NCI-H345 treated with DMSO at 0.1 percent for 48 hours (cell line): ENCODE results near the gene CD82.
"Not testable (repeated sequence)": the region's sequence is repeated elsewhere in the genome, so short reads cannot be mapped to it uniquely, and the experiment has no call there.

Experiments
- DNase-seq: peaks from one replicate; lab custom pipeline; 2025; ENCODE audit not compliant: unreplicated experiment; lab: John Stamatoyannopoulos, UW

Gene CD82

DNA sequence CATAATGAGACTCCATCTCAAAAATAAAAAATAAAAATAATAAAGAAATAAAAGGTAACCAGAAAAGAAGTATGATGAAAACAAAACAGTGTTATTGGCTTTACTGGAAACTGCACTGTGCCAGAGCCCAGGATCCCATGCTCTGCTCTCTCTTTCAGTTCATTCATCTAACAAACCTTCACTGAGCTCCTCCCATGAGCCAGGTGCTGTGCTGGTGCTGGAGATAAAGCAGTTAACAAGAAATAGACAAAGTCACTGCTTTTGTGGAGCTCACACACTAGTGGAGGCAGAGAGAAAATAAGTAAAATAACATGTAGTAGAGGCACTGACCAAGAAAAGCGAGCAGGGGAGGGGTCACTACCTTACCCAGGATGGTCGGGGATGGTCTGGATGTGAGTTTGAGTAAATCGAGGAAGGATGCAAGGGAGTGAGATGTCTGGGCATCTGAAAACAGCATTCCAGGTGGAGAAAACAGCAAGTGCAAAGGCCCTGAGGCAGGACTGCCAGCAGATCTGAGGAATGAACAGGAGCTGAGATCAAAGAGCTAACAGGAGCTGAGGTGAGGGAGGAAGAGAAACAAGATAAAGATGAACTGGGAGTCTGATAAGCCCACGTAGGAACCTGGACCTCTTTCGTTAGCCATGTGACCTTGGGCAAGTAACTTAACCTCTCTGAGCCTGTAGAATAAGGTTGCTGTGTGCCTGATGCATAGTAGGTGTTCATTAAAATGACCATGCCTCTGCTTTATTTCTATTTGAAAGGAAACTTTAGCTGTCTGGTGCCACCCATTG lies 31.3 kb upstream of the CD82 start:
- DNase-seq: no peak

DNA sequence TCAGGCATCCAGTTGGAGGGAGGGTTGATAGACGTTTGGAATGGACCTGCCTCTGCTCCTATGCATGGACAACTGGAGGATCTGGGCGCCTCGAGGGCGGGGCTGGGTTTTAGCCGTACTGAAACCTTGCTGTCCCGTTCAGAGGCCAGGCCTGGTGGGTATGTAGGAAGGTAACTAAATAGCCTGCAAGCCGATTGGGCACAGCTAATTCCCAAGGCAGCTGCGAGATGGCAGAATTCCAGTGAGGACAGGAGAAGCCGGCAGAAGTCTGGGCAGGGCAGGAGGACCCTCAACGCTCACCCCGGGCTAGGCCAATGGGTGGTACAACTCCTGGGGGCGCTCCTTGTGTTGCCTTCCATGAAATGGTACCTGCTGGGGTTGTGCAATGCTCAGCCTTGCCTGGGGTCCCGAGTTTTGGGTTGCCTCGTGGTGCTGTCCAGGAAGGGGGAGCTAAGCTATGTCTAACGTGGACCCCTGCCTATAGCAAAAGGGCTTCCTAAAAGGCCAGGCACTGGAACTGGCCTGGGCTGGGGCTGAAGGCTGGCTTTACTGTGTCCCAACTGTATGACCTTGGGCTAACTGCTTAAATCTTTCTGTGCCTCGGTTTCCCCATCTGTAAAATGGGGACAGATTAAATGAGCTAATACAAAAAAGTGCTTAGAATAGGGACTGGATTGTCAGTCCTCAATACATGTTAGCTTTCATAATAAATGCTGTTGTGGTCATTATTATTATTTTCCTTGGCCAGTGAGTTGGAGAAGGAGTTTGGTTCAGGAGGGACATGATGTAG lies 30.1 kb upstream of the CD82 start:
- no peak for DNase-seq

DNA sequence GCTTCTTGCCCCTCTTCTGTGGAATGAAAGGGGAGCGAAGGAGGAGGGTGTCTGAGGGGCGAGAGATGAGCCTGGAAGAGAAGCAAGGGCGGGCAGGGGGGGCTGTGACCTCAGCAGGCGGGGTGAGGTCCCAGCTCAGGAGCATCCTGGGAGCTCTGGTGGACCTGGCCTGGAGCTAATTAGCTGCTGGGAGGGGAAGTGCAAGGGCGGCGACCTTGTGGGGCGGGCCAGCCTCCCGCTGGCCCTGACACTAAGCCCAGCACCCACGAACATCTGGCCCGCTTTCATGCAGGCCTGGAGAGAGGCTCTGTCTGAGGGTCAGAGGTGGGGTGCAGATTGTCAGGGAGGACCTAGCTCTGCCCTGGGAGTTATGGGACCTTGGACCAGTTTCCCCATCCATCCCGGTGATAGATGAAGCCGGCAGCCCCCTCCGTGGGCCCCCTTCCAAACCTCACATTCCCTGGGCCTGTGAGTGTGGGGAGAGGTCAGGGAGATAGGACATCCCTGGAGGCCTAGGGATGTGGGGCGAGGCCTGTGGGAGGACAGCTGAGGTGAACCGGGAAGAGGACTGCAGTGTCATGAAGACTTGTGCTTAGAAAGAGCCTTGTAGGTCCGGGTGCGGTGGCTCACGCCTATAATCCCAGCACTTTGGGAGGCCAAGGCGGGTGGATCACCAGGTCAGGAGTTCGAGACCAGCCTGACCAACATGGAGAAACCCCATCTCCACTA lies 28.5 kb upstream of the CD82 start:
- no peak for DNase-seq

DNA sequence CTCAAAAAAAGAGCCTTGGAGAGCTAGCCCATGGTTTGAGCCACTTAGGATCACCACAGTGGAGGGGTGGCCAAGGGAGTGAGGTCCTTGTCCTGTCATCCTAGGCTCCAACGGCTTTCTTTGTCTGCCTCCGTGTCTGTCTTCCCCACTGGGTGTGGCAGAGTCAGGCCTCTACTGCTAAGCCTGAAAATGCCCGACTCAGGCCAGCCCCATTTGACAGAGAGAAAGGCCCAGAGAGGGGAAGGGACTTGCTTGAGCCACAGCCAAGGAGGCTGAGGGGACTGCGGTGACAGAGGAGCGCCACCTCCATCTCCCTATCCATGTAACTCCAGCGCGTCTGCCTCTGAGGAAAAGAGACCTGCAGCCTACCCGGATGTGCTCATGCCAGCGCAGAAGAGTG lies 27.8 kb upstream of the CD82 start:
- no peak for DNase-seq

DNA sequence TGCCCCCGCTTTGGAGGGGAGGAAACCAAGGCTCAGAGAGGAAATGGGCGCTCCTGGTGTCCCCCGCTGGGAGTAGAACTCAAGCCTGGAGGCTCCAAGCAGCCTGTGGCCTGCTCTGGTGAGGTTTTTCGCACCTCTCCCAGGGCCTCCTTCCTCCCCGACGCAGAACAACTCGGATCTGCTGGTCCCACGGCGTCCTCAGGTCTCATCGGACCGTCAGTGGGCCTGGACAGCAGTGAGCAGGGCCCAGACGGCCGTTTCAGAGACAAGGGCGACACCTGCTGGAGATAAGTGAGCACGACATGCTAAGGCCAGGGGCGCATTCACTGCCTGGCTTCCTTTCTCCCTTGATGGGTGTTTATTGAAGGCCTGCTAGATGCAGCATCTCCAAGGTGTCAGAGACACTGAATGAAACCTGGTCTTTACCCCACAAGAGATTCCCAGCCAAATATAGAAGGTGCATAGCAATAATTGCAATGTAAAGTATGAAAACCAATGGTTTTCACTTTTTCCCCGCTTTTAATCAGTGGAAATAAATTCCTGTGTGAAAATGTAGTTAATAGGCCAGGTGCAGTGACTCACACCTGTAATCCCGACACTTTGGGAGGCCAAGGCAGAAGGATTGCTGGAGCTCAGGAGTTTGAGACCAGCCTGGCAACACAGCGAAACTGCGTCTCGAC lies 26.9 kb upstream of the CD82 start:
- peak; percentile 61 for DNase-seq

DNA sequence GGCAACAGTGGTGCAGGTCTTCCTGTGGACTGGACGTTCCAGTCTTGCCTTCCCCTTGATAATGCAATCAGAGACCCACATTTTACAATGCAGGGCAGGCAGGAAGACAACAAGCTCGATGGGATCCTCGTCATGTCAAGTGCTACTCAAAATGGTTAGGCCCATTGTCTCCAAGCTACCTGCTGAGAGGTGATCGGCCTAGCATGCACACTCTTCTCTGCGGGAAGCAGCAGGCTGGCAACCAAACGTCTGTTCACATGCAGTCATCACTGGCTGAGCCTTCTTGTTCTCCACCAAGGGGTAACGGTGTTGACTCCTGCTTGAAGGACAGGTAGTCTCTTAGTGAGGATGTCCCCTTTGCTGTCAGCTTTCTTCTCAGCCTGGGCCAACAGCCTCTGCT lies 25.5 kb upstream of the CD82 start:
- DNase-seq: peak; percentile 97

DNA sequence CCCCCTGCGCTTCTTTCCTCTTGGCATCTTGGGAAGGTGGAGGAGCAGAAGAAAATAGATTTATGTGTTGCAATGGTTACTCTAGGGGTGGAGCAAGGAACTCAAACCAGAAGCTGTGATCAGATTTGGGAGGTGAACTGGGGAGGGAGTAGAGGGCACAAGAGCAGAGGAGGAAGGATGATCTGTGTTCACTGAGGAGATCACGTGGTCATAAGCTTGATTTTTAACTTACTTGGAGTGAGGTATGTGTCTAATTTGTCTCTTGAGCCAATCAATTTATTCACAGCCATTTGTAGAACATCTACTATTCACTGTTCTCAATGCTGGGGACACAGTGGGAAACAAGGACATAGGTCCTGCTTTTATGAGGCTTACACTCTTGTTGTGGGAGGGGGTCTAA lies 24.8 kb upstream of the CD82 start:
- DNase-seq: no peak

DNA sequence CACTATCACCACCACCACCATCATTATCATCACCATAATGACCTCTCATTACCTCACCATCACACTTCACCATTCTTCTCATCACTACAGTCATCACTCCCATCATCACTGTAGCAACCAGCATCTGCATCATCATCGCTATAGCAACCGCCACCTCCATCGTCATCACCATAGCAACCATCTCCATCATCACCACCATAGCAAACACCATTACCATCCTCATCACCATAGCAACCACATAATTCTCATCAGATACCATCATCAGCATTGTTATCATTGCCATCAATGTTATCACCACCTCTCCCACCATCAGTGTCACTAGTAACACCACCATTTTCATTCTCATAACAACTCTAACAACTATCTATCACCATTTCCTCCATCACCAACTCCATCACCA lies 23.1 kb upstream of the CD82 start:
- DNase-seq: no peak

DNA sequence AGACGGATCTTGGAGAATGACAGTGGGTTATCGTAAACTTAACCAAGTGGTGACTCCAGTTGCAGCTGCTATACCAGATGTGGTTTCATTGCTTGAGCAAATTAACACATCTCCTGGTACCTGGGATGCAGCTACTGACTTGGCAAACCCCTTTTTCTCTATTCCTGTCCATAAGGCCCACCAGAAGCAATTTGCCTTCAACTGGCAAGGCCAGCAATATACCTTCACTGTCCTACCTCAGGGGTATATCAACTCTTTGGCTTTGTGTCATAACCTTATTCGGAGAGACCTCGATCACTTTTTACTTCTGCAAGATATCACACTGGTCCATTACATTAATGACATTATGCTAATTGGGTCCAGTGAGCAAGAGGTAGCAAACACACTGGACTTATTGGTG lies 18.5 kb upstream of the CD82 start:
- DNase-seq: not testable (repeated sequence)

DNA sequence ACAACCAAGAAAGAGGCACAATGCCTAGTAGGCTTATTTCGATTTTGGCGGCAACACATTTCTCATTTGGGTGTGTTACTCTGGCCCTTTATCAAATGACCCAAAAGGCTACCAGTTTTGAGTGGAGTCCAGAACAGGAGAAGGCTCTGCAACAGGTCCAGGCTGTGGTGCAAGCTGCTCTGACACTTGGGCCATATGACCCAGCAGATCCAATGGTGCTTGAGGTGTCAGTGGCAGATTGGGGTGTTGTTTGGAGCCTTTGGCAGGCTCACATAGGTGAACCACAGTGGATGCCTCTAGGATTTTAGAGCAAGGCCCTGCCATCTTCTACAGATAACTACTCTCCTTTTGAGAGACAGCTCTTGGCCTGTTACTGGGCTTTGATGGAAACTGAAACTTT lies 17.9 kb upstream of the CD82 start:
- not testable (repeated sequence) for DNase-seq

DNA sequence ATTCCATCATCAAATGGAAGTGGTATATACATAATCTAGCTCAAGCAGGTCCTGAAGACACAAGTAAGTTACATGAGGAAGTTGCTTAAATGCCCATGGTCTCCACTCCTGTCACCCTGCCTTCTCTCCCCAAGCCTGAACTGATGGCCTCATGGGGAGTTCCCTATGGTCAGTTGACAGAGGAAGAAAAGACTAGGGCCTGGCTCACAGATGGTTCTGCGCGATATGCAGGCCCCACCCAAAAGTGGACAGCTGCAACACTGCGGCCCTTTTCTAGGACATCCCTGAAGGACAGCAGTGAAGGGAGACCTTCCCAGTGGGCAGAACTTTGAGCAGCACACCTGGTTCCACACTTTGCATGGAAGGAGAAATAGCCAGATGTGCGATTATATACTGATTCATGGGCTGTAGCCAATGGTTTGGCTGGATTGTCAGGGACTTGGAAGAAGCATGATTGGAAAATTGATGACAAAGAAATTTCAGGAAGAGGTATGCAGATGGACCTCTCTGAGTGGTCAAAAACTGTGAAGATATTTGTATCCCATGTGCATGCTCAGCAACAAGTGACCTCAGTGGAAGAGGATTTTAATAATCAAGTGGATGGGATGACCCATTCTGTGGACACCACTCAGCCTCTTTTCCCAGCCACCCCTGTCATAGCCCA lies 17.3 kb upstream of the CD82 start:
- DNase-seq: no peak

DNA sequence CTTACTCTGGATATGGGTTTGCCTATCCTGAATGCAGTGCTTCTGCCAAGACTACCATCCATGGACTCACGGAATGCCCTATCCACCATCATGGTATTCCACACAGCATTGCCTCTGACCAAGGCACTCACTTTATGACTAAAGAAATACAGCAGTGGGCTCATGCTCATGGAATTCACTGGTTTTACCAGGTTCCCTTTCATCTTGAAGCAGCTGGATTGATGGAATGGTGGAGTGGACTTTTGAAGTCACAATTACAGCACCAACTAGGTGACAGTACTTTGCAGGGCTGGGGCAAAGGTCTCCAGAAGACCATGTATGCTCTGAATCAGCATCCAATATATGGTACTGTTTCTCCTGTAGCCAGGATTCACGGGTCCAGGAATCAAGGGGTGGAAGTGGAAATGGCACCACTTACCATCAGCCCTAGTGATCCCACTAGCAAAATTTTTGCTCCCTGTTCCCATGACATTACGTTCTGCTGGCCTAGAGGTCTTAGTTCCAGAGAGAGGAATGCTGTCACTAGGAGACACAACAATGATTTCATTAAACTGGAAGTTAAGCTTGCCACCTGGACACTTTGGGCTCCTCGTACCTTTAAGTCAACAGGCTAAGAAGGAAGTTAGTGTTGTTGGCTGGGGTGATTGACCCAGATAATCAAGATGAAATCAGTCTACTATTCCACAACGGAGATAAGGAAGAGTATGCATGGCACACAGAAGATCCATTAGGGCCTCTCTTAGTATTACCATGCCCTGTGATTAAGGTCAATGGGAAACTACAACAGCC lies 16.3 kb upstream of the CD82 start:
- DNase-seq: not testable (repeated sequence)

DNA sequence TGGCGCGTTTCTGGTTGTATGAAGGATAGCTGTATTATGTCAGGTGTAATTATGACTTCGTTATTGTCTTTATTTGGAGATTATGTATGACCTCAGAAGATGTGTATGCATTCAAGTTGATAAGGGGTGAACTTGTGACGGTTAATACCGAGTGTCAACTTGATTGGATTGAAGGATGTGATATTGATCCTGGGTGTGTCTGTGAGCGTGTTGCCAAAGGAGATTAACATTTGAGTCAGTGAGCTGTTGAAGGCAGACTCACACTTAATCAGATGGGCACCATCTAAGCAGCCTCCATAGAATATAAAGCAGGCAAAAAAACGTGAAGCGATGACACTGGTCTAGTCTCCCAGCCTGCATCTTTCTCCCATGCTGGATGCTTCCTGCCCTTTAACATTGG lies 15.3 kb upstream of the CD82 start:
- DNase-seq: no peak

DNA sequence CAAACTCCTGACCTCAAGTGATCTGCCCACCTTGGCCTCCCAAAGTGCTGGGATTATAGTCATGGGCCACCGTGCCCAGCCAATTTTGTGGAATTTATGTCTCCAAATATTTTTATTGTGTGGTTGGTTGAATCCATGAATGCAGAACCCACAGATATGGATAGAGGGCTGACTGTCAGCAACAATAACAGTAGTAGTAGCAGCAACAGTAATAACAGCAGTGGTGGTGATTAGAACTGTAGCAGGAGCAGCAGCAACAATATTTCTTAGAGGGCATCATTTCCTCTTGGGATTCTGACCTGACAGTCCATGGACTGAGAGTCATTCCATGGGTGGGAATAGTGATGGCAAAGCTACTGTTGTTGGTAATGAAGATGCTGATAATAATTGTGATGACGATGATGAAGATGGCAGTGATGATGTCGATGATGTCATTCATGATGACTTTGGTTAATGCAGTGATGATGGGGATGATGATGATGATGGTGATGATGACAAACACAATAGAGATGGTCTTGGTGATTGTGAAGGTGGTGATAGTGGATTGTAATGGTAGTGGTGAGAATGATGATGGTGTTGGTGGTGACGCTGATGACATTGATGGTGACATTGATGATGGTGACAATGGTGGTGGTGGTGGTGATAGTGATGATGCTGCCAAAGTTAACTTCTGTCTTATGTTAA lies 13.9 kb upstream of the CD82 start:
- DNase-seq: no peak

DNA sequence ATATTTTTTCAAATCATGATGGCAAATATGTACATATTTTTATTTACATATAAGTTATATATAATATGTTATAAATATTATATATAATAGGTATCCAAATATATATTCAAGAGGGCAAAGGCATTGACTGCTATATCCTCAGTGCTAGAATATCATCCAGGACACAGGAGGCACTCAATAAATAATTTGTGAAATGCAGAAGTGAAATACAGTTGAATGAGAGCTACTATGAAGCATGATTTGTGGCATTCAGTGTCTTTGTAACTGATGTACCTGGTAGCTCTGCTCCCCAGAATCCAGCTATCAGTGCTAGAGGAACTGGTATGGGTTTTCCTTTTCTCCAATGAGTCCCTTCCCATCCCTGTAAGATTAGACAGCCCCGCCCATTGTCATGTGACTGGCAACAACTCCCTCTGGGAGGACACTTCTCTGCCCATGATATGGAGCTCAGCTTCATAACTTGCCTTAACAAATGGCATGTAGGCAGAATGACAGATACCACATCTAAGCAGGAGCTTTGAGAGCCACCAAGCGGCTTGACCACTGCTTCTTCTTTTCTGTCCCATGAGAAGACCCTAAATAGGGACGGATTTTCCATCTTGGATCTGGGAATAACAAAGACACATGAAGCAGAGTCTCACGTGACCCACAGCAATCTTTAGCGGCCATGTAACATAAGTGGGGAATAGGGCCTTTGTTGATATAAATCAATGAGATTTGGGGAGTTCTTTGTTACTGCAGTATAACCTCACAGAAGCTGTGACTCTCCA lies 10.2 kb upstream of the CD82 start:
- no peak for DNase-seq

DNA sequence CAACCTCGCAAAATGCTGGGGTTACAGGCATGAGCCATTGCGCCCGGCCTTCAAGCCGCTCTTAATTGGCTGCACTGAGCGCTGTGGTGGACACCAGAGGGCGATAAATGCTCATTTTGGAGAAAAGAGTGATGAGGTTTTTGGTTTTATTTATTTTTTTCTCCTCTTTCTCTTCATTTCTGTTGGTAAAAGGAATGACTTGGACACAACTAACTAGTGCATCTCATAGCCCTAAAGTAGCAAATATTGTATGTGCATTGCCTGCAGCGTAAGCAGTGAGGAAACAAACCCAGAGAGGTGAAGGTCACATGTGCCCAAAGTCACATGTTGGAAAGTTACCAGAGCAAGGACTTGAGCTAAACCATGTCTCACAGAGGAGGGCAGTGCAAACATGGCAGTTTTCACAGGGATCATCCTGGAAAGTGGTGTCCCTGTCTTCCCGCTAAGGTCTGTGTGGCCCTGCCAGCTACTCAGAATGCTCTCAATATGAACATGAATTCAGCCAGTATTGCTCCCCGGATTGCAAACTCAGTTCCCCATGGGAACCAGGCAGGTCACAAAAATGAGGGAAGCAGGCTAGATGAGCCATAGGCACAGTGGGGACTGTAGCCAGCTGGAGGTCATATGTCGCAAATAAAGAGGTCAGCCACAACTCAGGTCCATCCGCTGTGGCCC lies 8.6 kb upstream of the CD82 start:
- DNase-seq: peak; percentile 22

DNA sequence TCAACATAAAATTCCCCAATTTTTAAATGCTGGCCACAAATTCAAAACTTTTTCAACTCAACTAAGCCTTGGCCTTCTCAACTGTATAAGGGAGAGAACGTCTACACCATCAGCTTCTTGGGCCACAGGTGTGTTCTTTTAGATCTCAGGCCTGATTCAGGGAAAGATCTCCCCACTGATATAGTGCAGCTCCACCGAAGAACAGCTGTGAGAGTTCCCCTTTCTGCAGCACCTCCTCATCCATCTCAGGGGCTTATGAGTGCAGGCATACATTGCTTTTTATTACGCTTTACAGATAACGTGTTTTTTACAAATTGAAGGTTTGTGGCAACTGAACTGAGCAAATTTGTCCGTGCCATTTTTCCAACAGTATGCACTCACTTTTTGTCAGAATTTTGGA lies 8.0 kb upstream of the CD82 start:
- DNase-seq: no peak
